ENCODE results near the gene CCDC120.

Gene CCDC120

DNA sequence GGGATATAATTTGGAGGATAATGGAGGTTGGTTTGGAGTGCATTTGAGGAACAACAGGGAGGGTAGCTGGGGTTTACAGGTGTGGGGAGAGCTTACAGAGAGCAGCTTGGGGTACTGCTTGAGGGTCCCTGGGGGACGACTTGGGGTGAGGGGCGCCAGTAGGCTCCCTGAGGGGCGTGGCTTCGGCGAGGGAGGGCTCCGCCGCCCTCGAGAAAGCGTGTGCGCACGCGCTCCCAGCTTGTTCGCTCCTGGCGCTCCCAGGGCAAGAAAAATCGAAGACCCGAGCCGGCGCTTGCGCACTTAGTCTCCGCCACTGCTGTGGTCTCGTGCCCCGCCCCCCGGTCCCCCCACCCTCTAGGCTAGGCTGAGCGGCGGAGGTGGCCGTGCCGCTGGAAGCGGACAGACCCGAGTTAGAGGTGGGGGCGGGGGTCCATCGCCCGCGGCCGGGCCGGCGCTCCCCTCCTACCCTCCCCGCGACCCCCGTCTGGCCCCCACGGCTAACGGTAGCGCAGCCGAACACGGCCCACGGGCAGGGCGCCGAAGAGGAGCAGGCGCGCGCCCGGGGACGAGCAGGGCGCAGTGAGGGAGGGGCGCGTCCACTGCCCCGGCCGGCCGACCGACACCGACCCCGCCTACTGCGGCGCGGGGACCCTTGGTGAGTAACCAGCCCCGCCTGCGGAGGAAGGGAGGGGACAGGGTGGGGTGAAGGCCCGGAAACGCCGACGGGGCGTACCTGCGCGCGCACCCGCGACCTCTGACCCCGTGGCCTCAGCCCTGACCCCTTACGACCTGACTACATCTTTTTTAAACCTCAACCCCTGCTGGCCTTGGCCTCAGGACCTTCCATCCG, 5.4 kb upstream of the CCDC120 start:
- Histone ChIP-seq H3K4me3 (ENCODE audit: low read length, poor library complexity, severe bottlenecking) (peak overlapping the region; percentile 73), H3K4me1 (ENCODE audit: insufficient read depth, low read length, poor library complexity, severe bottlenecking) (peaks cover 21% of the 10 kb centered on the region), H4K20me1 (ENCODE audit: insufficient read depth, low read length, poor library complexity, severe bottlenecking) (no peaks in the 10 kb centered on the region), H3F3A (ENCODE audit: low read depth) (no peaks in the 10 kb centered on the region), H3K9me2 (replicated peaks; ENCODE audit: low read depth, low read length) (no peaks in the 10 kb centered on the region), H3K9ac (ENCODE audit: low read depth, low read length, poor library complexity, severe bottlenecking) (peak overlapping the region; percentile 82), H3K79me2 (ENCODE audit: insufficient read depth, low read length) (peaks cover 29% of the 10 kb centered on the region), H3K9me3 (ENCODE audit: insufficient read depth, low read depth, low read length) (no peaks in the 10 kb centered on the region), H3K27me3 (ENCODE audit: insufficient read depth, low read length, poor library complexity, severe bottlenecking) (no peaks in the 10 kb centered on the region), H3K4me2 (ENCODE audit: low read depth, low read length, poor library complexity, severe bottlenecking) (peak overlapping the region; percentile 82), H2AFZ (ENCODE audit: low read length) (peak overlapping the region; percentile 97), H3K36me3 (ENCODE audit: insufficient read depth, low read length) (no peaks in the 10 kb centered on the region)
- TF ChIP-seq EZH2phosphoT487 (IDR thresholded peaks at IDR 0.05; ENCODE audit: borderline replicate concordance) = no peak
- TF ChIP-seq, protein P1, sequence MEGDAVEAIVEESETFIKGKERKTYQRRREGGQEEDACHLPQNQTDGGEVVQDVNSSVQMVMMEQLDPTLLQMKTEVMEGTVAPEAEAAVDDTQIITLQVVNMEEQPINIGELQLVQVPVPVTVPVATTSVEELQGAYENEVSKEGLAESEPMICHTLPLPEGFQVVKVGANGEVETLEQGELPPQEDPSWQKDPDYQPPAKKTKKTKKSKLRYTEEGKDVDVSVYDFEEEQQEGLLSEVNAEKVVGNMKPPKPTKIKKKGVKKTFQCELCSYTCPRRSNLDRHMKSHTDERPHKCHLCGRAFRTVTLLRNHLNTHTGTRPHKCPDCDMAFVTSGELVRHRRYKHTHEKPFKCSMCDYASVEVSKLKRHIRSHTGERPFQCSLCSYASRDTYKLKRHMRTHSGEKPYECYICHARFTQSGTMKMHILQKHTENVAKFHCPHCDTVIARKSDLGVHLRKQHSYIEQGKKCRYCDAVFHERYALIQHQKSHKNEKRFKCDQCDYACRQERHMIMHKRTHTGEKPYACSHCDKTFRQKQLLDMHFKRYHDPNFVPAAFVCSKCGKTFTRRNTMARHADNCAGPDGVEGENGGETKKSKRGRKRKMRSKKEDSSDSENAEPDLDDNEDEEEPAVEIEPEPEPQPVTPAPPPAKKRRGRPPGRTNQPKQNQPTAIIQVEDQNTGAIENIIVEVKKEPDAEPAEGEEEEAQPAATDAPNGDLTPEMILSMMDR (conservative IDR thresholded peaks at IDR 0.05; ENCODE audit: low read length) = no peak

DNA sequence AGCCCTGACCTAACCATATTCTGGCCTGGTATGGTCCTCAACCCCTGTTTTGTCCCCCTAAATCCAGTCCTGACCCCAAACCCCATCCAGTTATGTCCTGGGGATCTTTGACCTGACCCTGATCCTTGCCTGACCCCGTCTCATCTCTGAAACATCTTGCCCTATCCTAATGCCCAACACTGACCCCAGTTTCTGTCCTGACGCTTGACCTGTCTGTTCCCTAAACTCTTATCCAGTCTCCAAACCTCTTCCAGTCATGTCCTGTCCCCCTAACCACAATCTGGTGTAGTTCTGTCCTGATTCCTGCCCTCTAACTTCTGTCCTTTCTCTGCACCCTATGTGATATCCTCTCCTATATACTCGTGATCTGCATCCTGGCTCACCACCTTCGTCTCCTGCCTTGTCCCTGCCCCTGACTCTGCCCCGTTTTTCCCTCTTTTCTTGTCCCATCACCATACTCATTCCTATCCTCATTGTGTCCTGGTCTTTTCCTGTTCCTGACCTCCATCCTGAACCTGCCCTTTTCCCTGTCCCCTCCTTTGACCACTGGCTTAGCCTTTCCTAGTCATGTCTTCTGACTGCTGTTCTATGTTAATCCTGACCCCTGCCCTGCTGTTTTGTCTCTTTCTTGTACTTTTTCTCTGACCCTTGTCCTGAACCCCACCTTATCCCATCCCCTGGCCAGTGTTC, 4.6 kb upstream of the CCDC120 start:
- Histone ChIP-seq H3K9ac (ENCODE audit: low read depth, low read length, poor library complexity, severe bottlenecking) (peak overlapping the region; percentile 82), H3K27me3 (ENCODE audit: insufficient read depth, low read length, poor library complexity, severe bottlenecking) (no peaks in the 10 kb centered on the region), H3K36me3 (ENCODE audit: insufficient read depth, low read length) (no peaks in the 10 kb centered on the region), H3K4me1 (ENCODE audit: insufficient read depth, low read length, poor library complexity, severe bottlenecking) (peaks cover 21% of the 10 kb centered on the region), H3K79me2 (ENCODE audit: insufficient read depth, low read length) (peaks cover 29% of the 10 kb centered on the region), H3K4me3 (ENCODE audit: low read length, poor library complexity, severe bottlenecking) (peak overlapping the region; percentile 73), H3F3A (ENCODE audit: low read depth) (no peaks in the 10 kb centered on the region), H2AFZ (ENCODE audit: low read length) (no peak overlapping the region), H3K9me2 (replicated peaks; ENCODE audit: low read depth, low read length) (no peaks in the 10 kb centered on the region), H3K9me3 (ENCODE audit: insufficient read depth, low read depth, low read length) (no peaks in the 10 kb centered on the region), H3K4me2 (ENCODE audit: low read depth, low read length, poor library complexity, severe bottlenecking) (peak overlapping the region; percentile 82), H4K20me1 (ENCODE audit: insufficient read depth, low read length, poor library complexity, severe bottlenecking) (peaks cover 2% of the 10 kb centered on the region)
- no peak for TF ChIP-seq EZH2phosphoT487 (IDR thresholded peaks at IDR 0.05; ENCODE audit: borderline replicate concordance)
- TF ChIP-seq, protein P1 (conservative IDR thresholded peaks at IDR 0.05; ENCODE audit: low read length) = no peak

DNA sequence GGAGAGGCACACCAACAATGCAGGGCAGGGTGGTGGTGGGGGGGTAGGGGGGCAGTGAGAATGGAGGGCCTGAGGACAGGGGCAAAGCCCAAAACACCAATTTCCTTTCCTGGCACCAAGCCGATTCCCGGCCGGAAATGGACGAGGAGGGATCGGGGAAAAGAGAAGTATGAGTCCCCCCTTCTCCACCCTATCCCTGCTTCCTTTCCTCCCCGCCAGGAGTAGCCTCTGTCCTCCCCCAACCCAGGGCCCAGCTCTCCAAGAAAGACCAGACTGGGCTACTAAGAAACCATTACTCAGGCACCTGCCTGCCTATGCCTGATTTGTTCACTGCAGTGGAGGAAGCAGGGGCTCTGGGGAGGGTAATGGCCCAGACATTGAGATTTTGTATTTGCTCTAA, 402 bp downstream of the CCDC120 start:
- no peaks in the 10 kb centered on the region for H3F3A ChIP-seq (ENCODE audit: low read depth)
- H3K27me3 ChIP-seq (ENCODE audit: insufficient read depth, low read length, poor library complexity, severe bottlenecking) = no peaks in the 10 kb centered on the region
- no peak overlapping the region for H3K9ac ChIP-seq (ENCODE audit: low read depth, low read length, poor library complexity, severe bottlenecking)
- peaks cover 2% of the 10 kb centered on the region for H4K20me1 ChIP-seq (ENCODE audit: insufficient read depth, low read length, poor library complexity, severe bottlenecking)
- no peaks in the 10 kb centered on the region for H3K9me2 ChIP-seq (replicated peaks; ENCODE audit: low read depth, low read length)
- no peaks in the 10 kb centered on the region for H3K9me3 ChIP-seq (ENCODE audit: insufficient read depth, low read depth, low read length)
- H3K79me2 ChIP-seq (ENCODE audit: insufficient read depth, low read length) = peaks cover 21% of the 10 kb centered on the region
- no peaks in the 10 kb centered on the region; the same call in 1 of the 2 replicates for H3K36me3 ChIP-seq (ENCODE audit: insufficient read depth, low read length)
- TF ChIP-seq, protein P1 (conservative IDR thresholded peaks at IDR 0.05; ENCODE audit: low read length) = no peak
- no peak for TF ChIP-seq EZH2phosphoT487 (IDR thresholded peaks at IDR 0.05; ENCODE audit: borderline replicate concordance)
- no peak overlapping the region for H2AFZ ChIP-seq (ENCODE audit: low read length)
- no peak overlapping the region for H3K4me3 ChIP-seq (ENCODE audit: low read length, poor library complexity, severe bottlenecking)
- peaks cover 12% of the 10 kb centered on the region for H3K4me1 ChIP-seq (ENCODE audit: insufficient read depth, low read length, poor library complexity, severe bottlenecking)
- H3K4me2 ChIP-seq (ENCODE audit: low read depth, low read length, poor library complexity, severe bottlenecking) = no peak overlapping the region
